HG03139 (cell line): Measurements from ENCODE around the gene SLC29A4.
"Not testable (repeated sequence)": the region's sequence is repeated elsewhere in the genome, so short reads cannot be mapped to it uniquely, and the experiment has no call there.

Experiments used
- ATAC-seq: cut with Tn5 transposase; IDR thresholded peaks from one replicate; pipeline ENCODE4 v1.9.1; 2021; ENCODE audit not compliant: unreplicated experiment

The SLC29A4 gene, protein sequence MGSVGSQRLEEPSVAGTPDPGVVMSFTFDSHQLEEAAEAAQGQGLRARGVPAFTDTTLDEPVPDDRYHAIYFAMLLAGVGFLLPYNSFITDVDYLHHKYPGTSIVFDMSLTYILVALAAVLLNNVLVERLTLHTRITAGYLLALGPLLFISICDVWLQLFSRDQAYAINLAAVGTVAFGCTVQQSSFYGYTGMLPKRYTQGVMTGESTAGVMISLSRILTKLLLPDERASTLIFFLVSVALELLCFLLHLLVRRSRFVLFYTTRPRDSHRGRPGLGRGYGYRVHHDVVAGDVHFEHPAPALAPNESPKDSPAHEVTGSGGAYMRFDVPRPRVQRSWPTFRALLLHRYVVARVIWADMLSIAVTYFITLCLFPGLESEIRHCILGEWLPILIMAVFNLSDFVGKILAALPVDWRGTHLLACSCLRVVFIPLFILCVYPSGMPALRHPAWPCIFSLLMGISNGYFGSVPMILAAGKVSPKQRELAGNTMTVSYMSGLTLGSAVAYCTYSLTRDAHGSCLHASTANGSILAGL

DNA sequence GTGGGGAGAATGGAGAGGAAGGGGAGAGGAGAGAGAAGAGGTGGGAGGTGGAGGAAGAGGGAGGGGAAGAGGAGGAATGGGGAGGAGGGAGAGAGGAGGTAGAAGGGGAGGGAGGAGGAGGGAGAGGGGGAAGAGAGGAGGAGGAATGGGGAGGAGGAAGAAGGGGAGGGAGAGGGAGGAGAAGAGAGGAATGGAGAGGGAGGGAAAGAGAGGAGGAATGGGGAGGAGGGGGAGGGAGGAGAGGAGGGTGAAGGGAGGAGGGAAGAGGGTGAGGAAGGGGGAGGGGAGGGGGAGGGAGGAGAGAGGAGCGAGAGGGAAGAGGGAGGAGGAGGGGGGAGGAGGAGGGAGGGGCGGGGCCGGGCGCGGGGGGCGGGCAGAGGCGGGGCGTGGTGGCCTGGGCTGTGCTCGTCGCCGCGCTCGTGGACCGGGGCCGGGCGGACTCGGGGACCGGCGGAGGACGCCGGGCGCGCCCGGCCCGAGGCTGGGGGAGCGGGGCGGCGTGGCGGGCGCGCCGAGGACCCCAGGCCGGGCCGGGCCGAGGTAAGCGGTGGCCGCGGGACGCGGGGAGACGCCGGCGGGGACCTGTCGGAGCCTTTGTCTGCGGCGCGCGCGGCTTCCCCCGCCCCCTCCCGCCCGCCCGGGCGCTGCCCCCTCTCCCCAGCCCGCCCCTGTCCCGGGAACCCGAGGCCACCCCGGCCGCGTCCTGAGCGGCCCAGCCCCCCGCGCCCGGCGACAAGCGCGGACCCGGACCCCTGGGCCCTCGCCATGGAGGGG, at the start of gene SLC29A4:
Gene SLC29A4, plus strand, starts transcription at position 401 of the 774 bp plus-strand sequence. CDS start 4,874 bp downstream, outside the sequence.
- ATAC-seq: no peak

DNA sequence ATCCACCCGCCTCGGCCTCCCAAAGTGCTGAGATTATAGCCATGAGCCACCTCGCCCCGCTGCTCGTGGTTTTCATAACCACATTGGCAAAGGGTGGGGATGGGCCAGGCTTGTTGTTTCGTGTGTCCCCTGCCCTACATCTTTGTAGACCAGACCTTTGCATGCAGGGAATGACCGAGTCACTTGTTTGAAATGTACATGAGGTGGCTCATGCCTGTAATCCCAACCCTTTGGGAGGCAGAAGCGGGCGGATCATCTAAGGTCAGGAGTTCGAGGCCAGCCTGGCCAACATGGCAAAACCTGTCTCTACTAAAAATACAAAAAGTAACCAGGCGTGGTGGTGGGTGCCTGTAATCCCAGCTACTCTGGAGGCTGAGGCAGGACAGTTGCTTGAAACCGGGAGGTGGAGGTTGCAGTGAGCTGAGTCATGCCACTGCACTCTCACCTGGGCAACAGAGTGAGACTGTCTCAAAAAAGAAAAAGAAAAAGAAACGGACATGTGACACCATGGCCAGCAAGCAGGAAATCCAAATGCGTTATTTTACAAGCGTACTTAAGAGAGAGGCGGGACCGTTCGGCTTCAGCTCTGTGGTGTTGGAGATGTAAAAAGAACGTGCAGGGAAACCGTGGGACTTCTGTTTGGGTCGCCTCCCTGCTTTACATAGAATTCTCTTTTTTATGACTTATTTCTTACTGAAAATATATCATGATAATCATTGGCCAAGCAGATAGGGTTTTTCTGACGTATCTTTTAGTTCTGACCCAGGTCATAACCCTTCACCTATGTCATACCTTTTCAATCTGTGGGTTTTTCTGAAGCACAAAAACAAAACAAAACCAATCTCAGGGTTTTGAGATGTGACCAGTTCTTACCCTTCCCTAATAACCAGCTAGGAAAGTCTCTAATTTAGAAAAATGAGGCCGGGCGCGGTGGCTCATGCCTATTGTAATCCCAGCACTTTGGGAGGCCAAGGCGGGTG, 47.6 kb upstream of the SLC29A4 start:
- ATAC-seq: no peak

DNA sequence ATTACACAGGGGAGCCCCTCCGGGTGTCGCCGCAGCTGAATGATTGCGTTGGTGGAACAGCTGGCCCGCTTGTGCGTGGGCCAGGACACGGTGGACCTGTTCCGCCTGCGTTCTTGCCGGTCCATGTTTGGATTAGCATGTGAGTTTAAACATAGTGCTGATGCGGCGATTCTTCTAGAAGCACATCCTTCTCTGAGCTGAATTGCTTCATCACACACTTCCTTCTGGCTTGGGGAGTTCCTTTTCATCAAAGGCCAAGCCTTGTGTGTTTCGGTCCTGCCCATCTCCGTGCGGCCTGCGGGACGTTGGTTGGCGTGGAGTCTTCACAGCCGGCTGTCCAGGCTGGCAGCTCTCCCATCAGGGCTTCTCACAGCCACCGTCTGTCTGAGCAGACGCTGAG, 45.5 kb upstream of the SLC29A4 start:
- no peak for ATAC-seq

DNA sequence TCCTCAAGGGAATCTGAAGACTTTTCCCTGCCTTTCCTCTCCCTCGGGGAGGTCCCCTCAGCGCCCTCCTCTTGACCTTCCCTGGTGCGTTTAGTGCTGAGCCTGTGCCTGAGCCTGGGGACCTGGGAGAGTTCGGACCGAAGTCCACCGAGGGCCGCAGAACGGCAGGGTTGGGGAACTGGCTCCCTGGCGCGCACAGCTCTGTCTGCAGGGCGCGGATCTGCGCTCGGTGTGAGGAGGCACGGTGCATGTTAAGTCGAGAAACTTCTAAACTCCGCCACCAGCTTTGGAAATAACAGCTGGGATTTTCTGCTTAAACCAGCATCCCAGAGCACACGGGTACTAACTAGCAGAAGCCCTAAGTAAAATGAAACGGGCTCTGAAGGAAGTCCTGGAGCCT, 44.2 kb upstream of the SLC29A4 start:
- ATAC-seq: no peak

DNA sequence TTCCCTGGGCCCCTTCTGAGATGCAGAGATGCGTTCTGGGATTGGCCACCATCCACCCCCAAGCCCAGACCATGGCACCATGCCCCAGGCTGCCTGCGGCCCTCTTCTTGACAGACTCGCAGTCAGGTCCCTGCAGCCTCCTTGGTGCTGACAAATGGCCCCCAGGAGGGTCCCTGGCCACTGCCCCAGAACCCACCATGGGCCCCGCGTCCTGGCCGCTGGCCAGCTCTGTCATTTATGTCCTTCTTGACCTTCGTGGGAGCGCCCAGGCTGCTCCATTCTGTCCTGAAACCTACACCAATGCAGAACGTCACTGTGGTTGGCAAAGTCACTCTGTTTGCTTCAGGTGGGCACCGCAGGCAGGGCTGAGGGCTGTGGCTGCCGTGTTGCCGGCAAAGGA, 39.5 kb upstream of the SLC29A4 start:
- ATAC-seq: no peak

DNA sequence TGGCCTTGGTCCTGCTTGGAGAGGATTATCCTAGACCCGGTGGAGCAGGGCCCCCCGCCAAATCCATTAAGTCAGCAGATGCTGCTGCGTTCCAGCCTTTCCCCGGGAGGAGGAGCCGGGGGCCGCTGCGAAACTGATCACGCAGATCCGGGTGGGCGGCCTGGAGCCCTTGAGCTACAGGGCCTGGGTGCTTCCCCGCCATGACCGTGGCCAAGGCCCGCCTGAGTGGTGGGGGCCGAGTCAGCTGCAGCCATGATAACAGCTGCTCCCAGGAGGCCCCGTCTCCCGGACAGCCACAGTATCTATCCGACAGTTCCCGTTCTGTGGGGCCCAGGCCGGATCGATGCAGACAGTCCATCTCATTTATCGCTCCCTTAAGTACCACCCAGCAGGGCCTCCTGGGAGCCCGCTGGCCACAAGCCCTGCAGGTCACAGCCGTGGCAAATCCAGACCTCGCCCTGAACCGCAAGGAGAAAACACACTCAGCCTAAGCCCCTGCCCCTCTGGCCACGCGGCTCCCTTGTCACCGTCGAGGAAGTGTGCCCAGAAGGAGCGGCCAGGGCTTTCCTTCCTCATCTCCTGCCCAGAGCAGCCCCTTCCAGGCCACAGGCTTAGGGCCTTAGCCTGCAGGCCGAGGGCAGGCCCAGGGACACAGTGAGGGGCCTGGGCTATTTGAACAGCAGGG, 34.4 kb upstream of the SLC29A4 start:
- ATAC-seq: no peak

DNA sequence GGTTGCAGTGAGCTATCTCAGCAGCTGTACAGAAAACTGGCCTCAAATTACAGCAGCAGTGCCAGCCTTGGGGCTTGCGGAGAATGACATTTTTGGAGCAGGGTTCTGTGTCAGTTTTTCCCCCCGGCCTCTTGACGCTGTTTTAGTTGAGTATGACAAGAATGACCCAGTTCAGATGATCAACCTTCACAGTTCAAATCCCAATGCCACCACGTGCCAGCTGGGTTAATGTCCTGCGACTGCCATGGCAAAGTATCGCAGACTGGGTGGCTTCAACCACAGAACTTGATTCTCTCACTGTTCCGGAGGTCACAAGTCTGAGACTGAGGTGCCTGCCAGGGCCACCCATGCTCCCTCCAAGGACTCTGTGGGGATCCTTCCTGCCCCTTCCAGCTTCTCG, 32.0 kb upstream of the SLC29A4 start:
- not testable (repeated sequence) for ATAC-seq

DNA sequence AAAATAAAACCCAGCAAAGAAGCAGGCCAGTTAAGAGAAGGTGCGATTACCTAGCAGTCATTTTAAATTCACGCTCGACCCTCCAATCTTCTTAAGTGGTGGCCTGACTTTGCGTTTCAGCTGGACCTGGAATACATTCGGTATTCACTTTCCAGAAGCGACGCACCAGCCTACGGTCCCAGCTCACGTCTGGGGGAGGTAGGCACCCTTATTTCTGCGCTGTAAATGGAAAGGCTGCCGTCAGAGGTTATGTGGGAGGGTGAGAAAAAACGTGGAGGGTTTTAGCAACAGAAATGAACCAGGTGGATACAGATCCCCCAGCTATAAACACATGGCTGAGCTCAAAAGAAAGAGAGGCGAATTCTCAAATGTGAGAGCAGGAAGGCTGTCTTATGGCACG, 29.2 kb upstream of the SLC29A4 start:
- not testable (repeated sequence) for ATAC-seq

DNA sequence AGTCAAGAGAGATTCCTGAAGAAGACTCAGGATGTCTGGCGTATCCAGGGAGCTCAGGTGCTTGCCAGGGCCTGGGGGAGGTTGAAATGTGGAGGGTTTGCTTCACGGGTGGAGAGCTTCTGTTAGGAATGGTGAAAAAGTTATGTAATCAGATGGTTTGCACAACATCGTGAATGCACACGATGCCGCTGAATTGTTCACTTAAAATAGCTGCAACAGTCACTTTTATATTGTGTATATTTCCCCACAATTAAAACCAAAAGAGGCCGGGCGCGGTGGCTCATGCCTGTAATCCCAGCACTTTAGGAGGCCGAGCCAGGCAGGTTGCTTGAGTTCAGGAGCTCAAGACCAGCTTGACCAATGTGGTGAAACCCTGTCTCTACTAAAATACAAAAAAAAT, 28.4 kb upstream of the SLC29A4 start:
- ATAC-seq: not testable (repeated sequence)

DNA sequence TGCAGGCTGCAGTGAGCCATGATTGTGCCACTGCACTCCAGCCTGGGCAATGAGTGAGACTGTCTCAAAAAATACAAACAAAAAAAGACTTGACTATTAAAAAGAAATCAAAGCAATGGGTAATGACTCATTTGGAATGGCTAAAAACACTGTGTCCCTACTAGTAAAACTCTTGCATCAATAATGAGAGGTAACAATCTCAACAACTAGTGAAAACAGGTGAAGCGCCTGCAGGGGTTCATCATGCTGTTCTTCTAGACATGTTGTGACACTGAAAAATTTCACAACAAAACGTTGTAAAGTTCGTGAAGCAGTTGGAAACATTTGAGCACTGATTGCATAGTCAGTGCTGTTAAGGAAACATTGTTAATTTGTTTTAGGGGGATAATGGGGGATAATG, 26.9 kb upstream of the SLC29A4 start:
- no peak for ATAC-seq

DNA sequence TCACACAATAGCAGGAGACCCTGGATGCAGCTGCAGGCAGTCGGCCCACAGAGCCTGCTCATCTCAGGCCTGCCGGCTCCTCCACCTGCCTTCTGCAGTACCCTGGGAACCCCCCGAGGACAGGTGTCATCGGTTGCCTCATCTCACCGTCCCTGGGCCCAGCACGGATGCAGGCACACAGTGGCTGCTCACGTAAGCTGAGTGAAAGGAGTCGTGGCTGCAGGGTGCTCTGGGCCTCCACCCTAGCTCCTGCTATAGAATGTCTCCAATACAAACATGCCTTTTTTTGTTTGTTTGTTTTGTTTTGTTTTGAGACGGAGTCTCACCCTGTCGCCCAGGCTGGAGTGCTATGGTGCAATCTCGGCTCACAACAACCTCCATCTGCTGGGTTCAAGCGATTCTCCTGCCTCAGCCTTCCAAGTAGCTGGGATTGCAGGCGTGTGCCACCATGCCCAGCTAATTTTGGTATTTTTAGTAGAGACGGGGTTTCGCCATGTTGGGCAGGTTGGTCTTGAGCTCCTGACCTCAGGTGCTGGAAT, 22.1 kb upstream of the SLC29A4 start:
- ATAC-seq: not testable (repeated sequence)

DNA sequence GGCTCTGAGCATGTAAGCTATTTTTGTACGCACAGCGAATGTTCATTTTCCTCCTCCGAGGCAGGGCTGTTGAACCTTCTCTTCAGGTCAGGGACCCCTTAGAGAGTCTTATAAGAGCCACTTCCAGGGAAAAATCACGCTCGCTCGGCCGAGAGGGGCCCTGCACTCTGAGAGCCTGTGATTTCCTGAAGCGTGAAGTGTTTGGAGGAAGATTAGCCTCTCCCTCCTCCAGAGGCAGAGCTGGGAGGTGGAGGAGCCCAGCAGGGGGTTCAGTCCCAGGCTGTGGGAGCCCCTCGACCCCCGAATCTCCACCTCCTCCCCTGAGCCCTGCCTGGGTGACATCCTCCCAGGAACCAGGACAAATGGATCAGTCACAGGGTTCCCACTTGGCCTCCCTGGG, 19.7 kb upstream of the SLC29A4 start:
- not testable (repeated sequence) for ATAC-seq

DNA sequence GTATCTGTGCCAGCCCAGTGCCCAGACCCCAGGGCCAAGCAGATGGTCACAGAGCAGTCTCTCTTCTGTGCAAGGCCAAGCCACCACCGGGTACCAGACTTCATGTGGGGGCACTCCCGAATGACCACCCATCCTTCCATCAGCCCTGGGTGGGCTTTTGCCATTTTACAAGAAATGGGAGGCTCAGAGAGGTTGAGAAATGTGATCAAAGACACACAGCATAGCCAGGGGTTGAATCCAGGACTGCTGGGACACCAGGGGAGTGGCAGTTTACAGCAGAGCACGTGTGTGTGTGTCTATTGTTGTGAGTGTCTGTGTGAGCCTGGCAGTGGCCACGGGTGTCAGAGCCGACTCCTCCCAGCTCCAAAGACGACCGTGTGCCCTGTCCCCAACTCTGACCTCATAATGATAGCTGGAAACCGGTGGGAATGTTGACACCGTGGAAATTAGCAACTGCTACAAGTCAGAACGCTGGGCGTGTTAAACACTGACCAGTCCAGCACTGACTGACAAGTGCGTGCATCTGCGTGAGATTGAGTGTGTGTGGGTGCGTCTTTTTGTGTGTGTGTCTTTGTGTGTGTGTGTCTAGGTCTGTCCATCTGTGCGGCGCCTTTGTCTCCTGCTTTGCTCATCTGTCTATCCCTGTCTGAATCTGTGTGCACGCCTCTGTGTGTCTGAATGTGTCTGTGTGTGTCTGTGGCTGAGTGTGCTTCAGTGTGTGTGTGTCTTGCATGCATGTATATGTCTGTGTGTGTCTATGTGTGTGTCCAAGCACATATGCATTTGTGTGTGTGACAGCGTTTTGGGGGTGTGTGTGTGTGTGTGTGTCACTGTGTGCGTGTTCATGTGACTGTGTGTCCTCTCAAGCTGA, 17.2 kb upstream of the SLC29A4 start:
- no peak for ATAC-seq

DNA sequence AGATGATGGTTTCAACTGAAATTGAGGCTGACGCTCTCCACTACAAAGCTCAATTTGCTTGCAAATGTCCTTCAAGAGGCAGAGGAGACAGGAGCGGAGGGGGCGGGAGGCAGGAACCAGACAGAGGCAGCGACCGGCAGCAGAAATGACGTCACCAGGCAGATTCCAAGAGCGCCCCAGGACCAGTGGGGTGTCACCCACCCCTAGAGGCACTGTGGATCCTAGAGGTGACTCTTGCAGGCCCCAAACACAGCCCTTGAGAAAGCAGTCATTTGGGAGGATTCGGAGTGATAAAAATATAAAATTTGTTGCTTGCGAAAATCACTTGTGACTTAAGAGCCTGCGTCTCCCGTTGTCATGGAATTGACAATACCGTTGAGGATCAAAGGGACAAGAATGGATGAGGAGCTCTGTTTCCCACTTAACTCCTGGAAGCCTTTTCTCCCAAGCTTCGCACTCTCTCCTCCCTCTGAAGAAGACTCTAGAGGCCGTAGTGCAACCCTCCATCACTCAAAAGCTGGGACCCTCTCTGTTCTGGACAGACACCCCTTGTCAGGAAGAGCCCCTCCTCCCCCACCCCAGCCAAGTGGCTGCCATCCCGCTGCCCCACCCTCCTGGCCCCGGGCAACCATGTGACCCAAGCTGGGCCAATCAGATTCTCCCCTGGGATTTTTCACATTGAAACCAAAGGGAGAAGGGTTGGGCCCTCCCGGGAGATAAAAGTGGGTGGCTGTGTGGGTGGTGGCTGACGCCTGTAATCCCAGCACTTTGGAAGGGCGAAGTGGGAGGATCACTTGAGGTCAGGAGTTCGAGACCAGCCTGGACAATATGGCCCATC, 16.3 kb upstream of the SLC29A4 start:
- no peak for ATAC-seq

DNA sequence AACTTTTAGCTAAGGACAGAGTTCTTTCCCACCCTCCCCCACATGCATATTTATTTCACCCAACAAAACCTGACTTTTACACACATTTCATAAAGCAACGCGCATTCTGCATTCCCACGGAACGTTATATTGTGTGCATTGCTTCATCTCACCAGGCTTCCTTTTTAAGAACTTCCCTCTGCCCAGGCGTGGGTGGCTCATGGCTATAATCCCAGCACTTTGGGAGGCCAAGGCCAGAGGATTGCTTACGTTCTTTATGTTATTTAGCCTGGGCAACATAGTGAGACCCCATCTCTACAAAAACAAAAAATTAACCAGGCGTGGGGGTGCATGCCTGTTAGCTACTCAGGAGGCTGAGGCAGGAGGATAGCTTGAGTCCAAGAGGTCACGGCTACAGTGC, 14.9 kb upstream of the SLC29A4 start:
- ATAC-seq: not testable (repeated sequence)

DNA sequence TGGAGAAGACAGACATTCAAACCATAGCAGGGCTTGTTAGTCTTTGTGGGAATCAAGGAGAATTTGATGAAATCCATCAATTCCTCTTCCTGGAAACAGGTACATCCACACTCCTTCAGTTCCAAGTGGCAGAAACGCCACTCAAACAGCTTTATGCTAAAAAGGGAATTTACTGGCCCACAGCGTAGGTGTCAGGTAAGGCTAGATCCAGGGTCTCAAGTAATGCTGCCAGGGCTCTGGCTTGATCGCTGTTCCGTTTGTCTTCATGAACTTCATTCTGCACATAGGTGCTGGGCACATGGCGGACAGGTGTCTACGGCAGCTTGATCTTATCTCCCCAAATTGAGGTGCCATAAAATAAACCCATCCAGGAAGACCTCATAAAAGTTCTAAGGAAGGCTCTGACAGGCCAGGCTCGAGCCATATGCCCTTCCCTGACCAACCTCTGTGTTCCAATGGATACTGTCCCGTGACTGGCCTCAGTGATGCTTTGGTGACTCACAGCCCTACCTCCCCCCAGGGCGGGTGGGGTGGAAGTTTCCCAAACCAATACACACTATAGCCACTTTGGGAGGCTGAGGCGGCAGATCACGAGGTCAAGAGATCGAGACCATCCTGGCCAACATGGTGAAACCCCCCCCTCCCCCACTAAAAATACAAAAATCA, 12.6 kb upstream of the SLC29A4 start:
- ATAC-seq: not testable (repeated sequence)

DNA sequence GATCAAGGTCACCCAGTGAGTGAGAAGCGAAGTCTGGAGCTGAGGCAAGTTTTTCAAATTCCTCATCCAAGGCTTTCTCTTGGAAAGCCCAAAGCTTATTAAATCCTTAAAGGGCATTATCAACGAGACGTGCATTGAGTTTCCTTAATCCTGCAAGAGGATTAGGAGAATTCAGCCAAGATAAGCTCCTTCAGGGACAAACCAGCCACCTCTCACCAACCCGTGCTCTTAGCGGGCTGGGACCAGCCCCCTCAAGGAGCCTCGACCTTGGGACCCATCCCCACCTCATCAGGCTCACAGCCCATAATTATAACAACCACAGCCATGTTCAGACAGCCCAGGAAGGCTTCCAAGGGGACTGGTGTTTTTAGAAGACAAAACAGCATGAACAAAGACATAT, 12.0 kb upstream of the SLC29A4 start:
- no peak for ATAC-seq
